Inflammatory macrophage (primary cell): Measurements from ENCODE around the gene SNAPC1.

Experiments
- DNase-seq, 2 donors: peaks; one replicate each; pipeline ENCODE4 v3.0.0-alpha.2; 2020 to 2022

The SNAPC1 gene

DNA sequence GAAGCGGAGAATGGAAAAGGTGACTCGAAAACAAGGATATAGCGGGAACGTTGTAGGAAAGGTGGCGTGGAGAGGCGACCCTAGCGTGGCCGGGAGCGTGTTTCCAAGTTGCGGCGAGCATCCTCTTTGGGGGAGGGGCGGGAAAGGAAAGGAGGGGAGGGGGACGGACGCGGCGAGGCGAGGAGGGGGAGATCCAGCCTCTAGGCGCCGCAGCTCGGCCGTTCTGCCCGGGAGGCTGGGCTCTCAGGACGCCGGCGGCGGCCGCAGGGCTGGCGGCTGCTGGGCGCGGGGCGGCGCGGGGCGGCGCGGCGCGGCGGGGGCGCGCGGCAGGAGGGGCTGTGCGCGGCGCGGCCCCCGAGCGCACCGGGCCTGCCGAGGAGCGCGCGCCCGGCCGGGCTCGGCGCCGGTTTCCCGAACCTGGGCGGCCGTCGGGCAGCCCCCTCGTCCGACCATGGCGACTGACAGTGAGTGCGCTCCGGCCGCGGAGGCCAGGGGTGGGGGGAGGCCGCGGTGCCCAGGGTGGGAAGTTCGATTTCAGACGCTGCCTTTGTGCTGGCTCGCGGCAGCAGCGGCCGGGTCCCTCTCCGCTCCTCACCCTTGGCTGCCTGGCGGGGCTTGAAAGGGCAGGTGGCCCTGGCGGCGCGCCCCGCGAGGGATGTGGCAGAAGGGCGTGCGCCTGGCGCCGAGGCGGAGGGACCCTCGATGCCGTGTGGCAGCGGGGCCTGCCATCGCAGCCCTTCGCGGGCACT lies 50.3 kb downstream of the SNAPC1 start, which contains the start of gene SYT16:
Gene SYT16, plus strand, starts transcription at position 357 of the 749 bp plus-strand sequence.
- no peak for DNase-seq

- no peak for DNase-seq
These were observed 50.9 kb downstream of the SNAPC1 start for GRCh38 chr14:61813096-61813606.

DNA sequence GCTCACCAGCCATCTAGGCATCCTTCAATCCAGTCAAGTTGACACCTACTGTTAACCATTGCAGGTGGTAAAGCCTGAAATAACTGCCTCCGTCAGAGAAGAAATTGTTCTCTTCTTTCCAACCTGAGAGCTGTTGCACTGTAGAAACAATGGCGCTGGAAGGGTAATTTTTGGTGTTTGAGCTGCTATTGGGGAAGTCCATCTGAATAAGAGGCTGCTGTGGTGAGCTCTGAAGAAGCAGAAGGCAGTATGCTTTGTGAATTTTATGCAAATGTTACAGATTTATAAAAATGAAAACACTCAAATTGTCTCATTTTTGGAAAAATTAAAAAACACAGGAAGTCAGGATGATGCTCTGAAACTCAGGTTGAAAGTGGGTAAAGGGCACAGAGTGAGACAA lies 60.2 kb downstream of the SNAPC1 start:
- no peak for DNase-seq

- no peak for DNase-seq
These were observed 70.6 kb downstream of the SNAPC1 start for GRCh38 chr14:61832783-61833182.

DNA sequence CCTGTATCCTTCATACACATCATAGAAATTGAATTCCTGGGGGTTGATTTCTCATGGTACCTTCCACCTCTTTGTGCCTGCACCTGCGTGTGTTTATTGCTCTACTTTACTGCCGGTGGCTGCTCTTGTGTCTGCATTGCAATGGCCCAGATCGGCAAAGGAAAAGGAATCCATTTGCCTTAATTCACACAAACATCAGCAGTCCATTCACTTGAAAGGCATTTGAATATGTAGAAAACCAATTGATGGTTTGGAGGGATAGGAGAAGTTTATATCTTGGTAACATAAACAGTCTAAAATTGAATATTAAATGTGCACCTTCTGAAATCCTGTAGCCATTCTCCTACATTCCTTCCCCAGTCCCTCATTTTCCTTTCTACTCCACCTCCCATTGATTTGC lies 74.0 kb downstream of the SNAPC1 start:
- no peak for DNase-seq

DNA sequence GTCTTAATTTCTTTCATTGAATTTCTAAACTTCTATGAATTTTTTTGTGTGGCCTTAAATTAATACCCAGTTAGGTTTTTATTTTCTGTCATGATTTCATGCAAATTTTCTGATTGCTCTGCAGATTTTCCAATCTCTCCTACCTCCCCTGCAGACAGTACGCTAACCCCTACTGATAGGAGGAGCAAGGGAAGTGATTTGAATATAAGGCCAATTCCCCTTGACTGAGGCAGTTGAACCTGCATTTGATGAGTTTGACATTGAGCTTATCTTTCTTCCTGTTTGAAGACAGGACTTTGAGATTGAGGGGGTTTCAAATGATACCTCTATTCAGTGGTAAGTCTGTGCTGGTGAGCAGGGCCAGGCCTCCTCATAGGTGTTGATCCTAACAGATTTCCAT lies 74.6 kb downstream of the SNAPC1 start:
- no peak for DNase-seq

DNA sequence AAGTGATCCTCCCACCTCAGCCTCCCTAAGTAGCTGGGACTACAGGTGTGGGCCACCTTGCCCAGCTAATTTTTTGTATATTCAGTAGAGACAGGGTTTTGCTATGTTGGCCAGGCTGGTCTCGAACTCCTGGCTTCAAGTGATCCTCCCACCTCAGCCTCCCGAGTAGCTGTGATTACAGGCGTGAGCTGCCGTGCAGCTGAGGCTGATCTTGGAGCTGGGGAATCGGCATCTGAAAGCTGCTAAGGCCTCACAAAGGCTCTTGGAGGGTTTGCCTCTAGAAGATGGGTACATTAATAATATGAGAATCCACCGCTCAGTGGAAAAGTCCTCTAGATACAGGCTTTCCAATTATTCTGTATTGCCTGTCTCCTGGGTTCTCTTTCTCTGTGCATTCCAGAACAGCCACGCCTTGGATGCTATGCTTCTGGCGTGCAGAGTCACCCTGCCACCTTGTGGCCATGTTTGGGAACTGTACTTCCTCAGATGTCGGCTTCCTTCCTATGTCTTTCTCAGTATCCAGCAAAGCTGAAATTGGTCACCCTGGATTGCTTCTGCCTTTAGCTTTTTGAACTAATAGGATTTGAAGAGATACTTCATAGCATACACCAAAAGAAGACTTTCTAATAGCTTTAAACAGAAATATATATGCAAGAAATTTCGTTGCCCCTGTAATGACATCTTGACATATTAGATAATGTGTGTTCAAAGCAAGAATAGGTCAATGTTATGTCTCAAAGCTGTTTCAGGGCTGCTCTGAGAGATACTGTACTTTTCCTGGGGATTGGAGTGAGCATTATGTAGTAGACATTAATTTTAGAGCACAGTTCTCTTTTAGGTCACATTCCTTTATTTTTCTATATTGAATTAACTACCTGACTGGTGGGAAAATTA lies 75.4 kb downstream of the SNAPC1 start:
- peak; percentile 83 to 84 for DNase-seq

DNA sequence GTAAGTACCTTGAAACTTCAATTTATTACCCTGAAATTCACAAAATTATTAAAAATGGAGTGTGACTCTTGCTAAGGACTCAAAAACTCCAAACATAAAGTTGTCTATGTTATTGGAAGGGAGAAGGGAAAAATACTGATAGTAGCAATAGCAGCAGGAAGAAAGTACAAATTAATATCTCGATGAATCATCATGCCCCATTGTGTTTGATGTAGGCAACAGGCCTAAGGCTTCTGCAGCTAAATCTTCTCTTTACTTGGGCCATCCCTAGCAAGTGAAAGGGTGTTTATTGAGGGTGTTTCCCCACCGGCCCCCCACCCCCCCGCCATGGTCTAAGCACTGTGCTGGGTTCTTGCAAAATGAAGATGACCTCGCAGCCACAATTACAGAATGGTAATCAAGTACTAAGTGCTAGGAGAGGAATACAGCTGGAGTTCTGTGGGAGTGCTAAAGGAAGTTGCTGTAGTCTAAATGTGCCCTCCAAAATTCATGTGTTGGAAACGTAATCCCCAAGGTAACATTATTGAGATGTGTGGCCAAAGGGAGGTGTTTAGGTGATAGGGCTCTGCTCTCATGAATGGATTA lies 76.5 kb downstream of the SNAPC1 start:
- DNase-seq = no peak

DNA sequence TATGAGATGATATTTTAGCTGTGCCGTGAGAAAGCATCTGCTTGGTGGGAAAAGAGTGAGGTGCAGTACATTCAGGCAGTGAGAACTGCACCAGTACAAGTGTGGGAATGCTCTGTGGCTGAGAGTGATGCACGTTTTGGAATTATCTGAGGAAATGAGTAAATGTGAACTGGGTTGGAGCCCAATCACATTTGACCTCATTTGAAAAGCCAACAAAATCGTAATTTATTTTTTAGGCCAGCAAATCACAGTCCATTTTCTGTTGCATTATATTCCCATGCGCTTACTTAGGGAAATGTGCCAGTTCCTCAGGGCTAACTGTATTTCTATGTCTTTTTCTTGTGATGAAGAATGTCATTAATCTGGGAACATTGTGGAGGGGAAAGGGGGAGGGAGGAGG lies 77.3 kb downstream of the SNAPC1 start:
- no peak for DNase-seq

DNA sequence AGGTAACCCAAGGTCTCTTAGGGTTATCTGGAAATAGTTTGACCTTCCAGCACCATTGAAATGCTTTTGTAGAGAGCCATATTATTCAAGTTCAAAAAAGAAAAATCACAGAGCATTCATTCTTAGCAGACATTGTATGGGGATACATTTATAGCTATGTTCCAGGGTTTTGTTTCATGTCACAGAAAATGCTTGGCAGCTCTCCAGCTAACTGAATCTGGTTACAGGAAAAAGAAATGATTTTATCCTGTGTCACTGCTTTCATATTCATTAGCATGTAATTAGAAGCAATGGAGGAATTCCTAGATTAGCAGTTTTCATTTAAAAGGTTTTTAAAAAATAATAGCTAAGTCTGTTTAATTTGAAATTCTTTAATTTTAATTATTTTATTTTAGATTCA lies 78.9 kb downstream of the SNAPC1 start:
- no peak for DNase-seq
